ENCODE results near the gene CPNE7. TPM values are rescaled to one million over a fixed set of nuclear protein-coding genes. Genes with fewer than 3 reads are reported as not detected.
A peak's percentile ranks its signal among the peaks of the same experiment; 100 is the strongest.

CPNE7 gene
- total and polyA plus RNA-seq, 9 of the 15 experiments (the other 6 are each of a cell fraction or from before 2014, with no cell fraction given), result 0.30 to 73.4 (median 32.7) TPM

DNA sequence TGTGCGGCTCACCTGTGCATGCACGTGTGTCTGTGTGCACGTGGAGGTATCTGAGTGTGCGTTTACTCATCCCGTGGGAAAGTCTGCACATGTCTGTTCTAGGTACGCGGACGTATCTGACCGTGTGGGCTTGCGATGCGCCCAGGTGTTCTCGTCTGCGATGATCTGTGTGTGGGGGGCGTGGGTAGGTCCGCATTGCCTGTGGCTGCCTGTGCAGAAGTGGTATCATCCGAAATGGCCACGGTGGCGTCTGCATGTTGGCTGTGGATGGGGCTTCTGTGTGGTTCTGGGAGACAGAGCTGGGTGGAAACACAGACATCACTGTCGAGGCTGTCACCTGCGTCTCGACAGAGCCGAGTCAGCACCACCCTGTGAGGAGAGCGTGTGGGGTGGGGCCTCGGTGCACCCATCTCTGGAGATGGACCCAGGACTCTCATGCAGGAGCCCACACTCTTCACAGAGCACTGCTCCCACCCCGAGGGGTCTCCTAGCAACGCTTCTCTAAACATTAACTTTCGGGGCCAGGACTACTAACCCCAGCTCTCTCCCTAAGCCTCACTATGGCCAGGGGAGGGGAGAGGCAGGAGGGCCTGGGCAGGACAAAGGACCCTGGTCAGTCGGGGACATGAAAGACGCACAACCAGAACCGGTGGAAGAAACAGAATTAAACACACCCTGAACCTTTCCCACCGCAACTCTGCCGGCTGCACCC, 46.3 kb downstream of the CPNE7 start (continued):
- TF ChIP-seq NRF1 (conservative IDR thresholded peaks at IDR 0.05 in 1 of 2, IDR thresholded peaks at IDR 0.05 in 1 of 2) (no peak), CAMTA2 (CRISPR knock-in tag; conservative IDR thresholded peaks at IDR 0.05) (no peak), DDX20 (tag; IDR thresholded peaks at IDR 0.05; ENCODE audit: low read depth) (no peak), ZNF232 (CRISPR knock-in tag; IDR thresholded peaks at IDR 0.05) (no peak), MXI1 (IDR thresholded peaks at IDR 0.05; ENCODE audit: low read depth, low read length) (no peak)

DNA sequence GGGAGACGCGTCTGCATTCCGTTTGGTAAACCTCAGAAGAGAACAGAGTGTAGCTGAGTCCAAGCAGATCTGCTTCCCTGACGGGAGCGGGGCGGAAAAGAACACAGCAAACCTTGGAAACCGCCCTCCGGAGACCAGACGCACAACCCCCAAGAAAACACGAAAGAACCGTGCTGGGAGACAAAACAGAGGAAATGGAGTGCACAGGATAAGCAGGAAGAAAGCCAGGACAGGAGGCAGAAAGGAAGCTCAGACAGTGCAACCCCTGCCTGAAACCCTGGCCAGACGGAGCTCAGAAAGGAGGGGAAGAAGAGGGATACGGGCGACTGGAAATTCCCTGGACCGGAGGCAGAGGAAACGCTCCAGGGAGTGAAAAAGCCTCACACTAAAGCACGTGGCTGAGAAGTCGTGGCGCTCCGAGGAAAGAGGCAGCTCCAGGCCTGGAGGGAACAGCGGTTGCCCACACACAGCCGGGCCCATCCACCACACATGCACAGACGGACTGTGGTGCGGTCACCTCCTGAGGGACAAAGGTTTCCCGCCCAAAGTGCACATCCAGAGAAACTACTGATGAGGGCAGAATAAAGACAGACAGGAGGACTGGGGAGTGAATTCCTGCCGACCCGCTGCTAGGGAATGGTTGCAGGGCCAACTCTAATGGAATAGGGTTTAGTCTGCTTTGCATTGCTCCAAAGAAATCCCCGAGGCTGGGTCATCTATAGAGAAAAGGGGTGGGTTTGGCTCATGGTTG, 48.1 kb downstream of the CPNE7 start:
- H3K4me1 ChIP-seq (replicated peaks in 1 of 2; ENCODE audit: control insufficient read depth in 2 of 2, insufficient read depth in 2 of 2, low read length in 2 of 2), result peaks cover 0 to 29% of the 10 kb centered on the region in 2 experiments; a peak in 2 of 5 replicates
- ATAC-seq (peak; percentile 53), FAIRE-seq (no peak), DNase-seq (ENCODE audit: extremely low read depth in 1 of 4, low spot score in 3 of 4) (no peak)
- ChIA-PET CTCF (ENCODE audit: low intra/inter-chr PET ratio) (no interaction called here), POLR2A (interaction anchor here (0.6 to 1.2 kb wide), 4 partner anchors 8 to 16 kb away, joined by 3 to 9 read pairs (median 3); partner anchors contain the start of gene DPEP1)
- no peaks in the 10 kb centered on the region for H3K36me3 ChIP-seq (ENCODE audit: control insufficient read depth, insufficient read depth, low read length)
- TF ChIP-seq ATF7 (IDR thresholded peaks at IDR 0.05) (no peak), L3MBTL2 (IDR thresholded peaks at IDR 0.05) (peak; percentile 56), XRCC5 (IDR thresholded peaks at IDR 0.05; ENCODE audit: low read depth, low read length) (no peak)
- TF ChIP-seq, protein P1, sequence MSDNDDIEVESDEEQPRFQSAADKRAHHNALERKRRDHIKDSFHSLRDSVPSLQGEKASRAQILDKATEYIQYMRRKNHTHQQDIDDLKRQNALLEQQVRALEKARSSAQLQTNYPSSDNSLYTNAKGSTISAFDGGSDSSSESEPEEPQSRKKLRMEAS (CRISPR knock-in tag; IDR thresholded peaks at IDR 0.05), result peak; percentile 31; the same call in 1 of the 2 replicates
- TF ChIP-seq, protein P2, sequence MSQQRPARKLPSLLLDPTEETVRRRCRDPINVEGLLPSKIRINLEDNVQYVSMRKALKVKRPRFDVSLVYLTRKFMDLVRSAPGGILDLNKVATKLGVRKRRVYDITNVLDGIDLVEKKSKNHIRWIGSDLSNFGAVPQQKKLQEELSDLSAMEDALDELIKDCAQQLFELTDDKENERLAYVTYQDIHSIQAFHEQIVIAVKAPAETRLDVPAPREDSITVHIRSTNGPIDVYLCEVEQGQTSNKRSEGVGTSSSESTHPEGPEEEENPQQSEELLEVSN (IDR thresholded peaks at IDR 0.05; ENCODE audit: borderline replicate concordance in 1 of 2, extremely low read depth in 1 of 2, insufficient read depth in 1 of 2, insufficient read length in 1 of 2, low read depth in 1 of 2, low read length in 1 of 2, poor library complexity in 1 of 2, severe bottlenecking in 1 of 2), result peak in 1 of 2 experiments; percentile 66
- no peaks in the 10 kb centered on the region for H3K9me1 ChIP-seq (ENCODE audit: control insufficient read depth, insufficient read depth, low read length)
- in situ Hi-C loops (cut with MboI), result no loop called here
- 20% methylated on average over 28 of the region's 28 CpGs for WGBS (ENCODE audit: insufficient coverage, low coverage, missing lambda C conversion rate)
- no peaks in the 10 kb centered on the region for H4K20me1 ChIP-seq (replicated peaks; ENCODE audit: control insufficient read depth, insufficient read depth, low read length)
- H3K9me3 ChIP-seq (replicated peaks; ENCODE audit: control insufficient read depth, insufficient read depth, low read depth, low read length), result no peaks in the 10 kb centered on the region
- H3K9ac ChIP-seq (ENCODE audit: insufficient read depth in 1 of 2, low read depth in 2 of 2, low read length in 2 of 2), result no peak overlapping the region
- no TSS peak for BruUV-seq (replicated peaks)
- H3K4me2 ChIP-seq (ENCODE audit: insufficient read depth, low read length), result no peak overlapping the region
- H3K79me2 ChIP-seq (ENCODE audit: control insufficient read depth, insufficient read depth, low read length), result no peaks in the 10 kb centered on the region
- no peak overlapping the region for H3K27ac ChIP-seq (ENCODE audit: extremely low read depth, low read depth, low read length)
- intact Hi-C loops (cut with micrococcal nuclease), result no loop called here
- peaks cover 40 to 68% of the 10 kb centered on the region in 2 experiments for H3K27me3 ChIP-seq (ENCODE audit: control insufficient read depth in 2 of 2, insufficient read depth in 2 of 2, low read length in 2 of 2)
- no peak overlapping the region for H3K4me3 ChIP-seq
- no peak overlapping the region; the same call in 1 of the 2 replicates for H2AFZ ChIP-seq (ENCODE audit: low read depth, low read length)

Measured in K562 (cell line).